ENCODE data around the gene BMP8B.

- no peak for TF ChIP-seq CTCF (IDR thresholded peaks at IDR 0.05; ENCODE audit: low read depth, low read length)
- TF ChIP-seq POLR2A (IDR thresholded peaks at IDR 0.05; ENCODE audit: extremely low read depth, insufficient read length), result no peak
Observed at GRCh38 chr1:39755965-39756659, 32.6 kb downstream of the BMP8B start.
